Coronary artery (tissue), 2 donors: ENCODE results near the gene ACAP3.
"Not testable (repeated sequence)": the region's sequence is repeated elsewhere in the genome, so short reads cannot be mapped to it uniquely, and the experiment has no call there.

ENCODE experiments used
- DNase-seq: peaks from one replicate; pipeline ENCODE4 v3.0.0-alpha.2; 2017; ENCODE audit warnings: low spot score
- H3K27ac ChIP-seq, 2 donors: fragments of 200-600 bp; sonication (generic); one replicate each; pipeline ENCODE4 v1.5.1; 2016 to 2019
- H3K4me3 ChIP-seq: fragments of 200-600 bp; sonication (generic); 2 replicates; pipeline ENCODE4 v1.5.1; 2016; ENCODE audit warnings: mild to moderate bottlenecking, moderate library complexity
- TF ChIP-seq, protein P1 (sequence below): fragments of 200-600 bp; sonication (generic); IDR thresholded peaks from one replicate; pipeline ENCODE4 v1.5.1; 2019; ENCODE audit warnings: antibody characterized with exemption

The ACAP3 gene

DNA sequence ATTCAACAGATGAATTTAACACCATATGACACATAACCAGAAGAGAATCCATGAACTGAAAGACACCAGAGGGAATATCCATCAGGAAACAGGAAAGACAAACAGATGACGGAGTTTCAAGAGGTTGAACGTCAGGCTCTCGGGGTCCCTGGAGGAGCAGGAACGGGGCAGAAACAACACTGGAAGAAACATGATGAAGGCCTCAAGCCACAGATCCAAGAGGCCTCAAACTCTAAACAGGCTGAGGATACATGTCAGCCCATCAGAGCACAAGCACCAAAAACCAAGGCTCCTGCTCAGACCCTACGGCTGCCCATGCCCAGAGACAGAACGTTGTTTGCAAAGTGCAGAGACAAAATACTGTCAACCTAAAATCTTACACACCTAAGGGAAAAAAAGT, 9.7 kb upstream of the ACAP3 start:
- TF ChIP-seq, protein P1, sequence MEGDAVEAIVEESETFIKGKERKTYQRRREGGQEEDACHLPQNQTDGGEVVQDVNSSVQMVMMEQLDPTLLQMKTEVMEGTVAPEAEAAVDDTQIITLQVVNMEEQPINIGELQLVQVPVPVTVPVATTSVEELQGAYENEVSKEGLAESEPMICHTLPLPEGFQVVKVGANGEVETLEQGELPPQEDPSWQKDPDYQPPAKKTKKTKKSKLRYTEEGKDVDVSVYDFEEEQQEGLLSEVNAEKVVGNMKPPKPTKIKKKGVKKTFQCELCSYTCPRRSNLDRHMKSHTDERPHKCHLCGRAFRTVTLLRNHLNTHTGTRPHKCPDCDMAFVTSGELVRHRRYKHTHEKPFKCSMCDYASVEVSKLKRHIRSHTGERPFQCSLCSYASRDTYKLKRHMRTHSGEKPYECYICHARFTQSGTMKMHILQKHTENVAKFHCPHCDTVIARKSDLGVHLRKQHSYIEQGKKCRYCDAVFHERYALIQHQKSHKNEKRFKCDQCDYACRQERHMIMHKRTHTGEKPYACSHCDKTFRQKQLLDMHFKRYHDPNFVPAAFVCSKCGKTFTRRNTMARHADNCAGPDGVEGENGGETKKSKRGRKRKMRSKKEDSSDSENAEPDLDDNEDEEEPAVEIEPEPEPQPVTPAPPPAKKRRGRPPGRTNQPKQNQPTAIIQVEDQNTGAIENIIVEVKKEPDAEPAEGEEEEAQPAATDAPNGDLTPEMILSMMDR, result no peak
- peak overlapping the region; percentile 39 to 55 for H3K27ac ChIP-seq

DNA sequence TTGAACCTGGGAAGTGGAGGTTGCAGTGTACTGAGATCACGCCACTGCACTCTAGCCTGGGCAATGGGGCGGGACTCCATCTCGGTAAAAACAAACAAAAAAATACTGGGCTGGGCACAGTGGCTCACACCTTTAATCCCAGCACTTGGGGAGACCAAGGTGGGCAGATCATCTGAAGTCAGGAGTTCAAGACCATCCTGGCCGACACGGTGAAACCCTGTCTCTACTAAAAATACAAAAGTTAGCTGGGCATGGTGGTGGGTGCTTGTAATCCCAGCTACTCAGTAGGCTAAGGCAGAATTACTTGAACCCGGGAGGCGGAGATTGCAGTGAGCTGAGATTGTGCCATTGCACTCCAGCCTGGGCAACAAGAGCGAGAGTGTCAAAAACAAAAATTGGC, 8.5 kb upstream of the ACAP3 start:
- H3K27ac ChIP-seq, result not testable (repeated sequence)

More for the DNA sequence above, 9.7 kb upstream of the ACAP3 start:
- H3K4me3 ChIP-seq, result no peak overlapping the region
- no peak for DNase-seq

DNA sequence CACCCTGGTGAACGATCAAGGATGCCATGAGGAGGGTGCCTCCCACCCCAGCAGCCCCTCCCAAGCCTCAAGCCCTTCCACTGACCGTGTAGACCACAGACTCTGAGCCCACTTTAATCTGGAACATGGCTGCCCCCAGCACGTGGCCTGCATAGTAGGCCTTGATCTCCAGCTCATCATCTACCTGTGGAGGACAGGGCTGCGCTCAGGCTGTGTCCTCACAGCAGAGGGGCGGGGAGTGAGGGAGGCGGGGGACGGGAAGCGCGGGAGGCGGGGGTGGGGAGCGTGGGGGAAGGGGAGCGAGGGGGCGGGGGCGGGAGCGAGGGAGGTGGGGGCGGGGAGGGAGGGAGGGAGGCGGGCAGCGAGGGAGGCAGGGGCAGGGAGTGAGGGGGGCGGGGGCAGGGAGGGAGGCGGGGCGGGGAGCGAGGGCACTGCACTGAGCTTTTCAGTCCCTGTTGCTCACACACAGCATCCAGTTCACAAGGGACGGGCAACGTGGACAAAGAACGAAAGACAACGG, 7.8 kb upstream of the ACAP3 start:
- Histone ChIP-seq H3K27ac (peak overlapping the region in 1 of 2 donors; percentile 7), H3K4me3 (no peak overlapping the region)
- DNase-seq, result no peak
- TF ChIP-seq, protein P1, result no peak

More for the DNA sequence above, 8.5 kb upstream of the ACAP3 start:
- DNase-seq, H3K4me3 ChIP-seq: not testable (repeated sequence)

DNA sequence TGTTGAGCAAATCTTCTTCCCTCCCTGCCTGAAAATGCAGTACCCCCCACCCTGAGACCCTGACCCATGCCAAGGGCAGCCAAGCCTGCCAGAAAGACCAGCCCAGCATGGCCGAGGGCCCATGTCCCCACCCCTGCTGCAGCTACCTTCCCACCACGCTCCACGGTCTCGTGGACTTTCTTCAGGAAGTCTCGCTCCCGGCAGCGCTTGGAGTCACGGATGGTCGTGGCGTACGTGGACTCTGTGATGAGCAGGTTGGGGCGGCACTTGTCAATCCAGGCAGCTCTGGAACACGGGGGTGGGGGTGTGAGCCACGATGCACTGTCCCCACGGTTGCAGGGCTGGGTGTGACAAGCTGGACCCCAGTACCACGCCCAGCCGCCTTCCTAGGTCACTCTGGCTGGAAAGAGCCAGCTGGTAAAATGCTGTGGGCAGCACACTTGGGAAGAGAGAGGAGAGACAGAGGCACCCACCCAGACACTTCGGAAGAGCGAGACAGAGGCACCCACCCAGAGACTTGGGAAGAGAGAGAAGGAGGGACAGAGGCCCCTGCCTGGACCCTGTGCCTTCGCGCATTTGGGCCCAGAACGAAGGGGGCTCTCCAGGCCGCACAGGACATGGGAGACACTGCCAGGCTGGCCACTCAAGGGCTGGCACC, 7.1 kb upstream of the ACAP3 start:
- DNase-seq, result no peak
- Histone ChIP-seq H3K4me3 (no peak overlapping the region), H3K27ac (no peak overlapping the region)
- TF ChIP-seq, protein P1, result no peak

DNA sequence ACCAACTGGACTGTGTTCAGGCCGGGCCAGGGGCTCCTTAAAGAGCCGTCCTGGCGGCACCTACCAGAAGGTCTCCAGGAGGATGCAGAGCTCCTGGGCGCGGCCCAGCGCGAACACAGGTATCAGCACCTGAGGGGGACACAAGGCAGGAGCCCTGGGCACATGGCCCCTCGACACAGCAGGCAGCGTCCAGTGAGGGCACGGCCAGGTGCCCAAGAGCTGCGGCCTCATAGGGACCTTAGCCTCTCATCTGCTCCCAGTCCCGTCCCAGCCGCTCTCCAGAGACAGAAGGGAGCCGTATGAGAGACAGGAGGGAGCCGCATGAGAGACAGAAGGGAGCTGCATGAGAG, 6.5 kb upstream of the ACAP3 start:
- H3K4me3 ChIP-seq, result no peak overlapping the region
- TF ChIP-seq, protein P1, result no peak
- DNase-seq, result no peak
- no peak overlapping the region for H3K27ac ChIP-seq

DNA sequence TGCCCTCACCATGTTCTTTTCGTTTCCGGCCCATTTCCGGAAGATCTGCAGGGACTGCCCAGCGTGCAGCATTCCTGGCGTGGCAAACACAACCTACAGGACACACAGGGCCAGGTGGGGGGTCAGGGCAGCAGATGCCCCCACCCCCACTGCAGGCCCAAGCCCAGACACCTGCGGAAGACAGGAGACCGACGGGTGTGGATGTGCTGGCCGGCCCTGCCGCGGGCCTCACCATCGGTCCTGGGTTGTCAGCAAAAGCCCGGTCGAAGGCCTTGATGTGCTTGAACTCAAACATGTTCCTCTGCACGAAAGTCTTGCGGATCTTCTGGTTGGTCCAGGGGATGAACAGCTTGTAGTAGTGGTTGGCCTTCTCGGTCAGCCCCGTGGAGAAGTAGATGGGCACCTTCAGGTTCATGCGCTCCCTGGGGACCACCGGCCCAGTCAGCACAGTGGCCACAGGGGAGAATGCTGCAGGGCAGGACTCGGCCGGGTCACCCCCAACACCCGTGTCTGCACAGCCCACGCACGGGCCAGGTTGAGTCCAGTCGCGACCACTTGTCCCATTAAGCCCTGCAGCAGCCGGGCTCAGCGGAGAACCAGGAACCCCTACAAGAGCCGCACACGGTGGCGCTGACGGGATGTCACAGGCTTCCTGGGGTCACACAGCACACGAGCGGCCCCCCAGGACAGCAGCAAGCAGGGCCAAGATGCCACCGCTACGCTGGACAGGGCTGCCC, 5.9 kb upstream of the ACAP3 start:
- TF ChIP-seq, protein P1, result no peak
- H3K27ac ChIP-seq, result no peak overlapping the region
- no peak overlapping the region for H3K4me3 ChIP-seq

DNA sequence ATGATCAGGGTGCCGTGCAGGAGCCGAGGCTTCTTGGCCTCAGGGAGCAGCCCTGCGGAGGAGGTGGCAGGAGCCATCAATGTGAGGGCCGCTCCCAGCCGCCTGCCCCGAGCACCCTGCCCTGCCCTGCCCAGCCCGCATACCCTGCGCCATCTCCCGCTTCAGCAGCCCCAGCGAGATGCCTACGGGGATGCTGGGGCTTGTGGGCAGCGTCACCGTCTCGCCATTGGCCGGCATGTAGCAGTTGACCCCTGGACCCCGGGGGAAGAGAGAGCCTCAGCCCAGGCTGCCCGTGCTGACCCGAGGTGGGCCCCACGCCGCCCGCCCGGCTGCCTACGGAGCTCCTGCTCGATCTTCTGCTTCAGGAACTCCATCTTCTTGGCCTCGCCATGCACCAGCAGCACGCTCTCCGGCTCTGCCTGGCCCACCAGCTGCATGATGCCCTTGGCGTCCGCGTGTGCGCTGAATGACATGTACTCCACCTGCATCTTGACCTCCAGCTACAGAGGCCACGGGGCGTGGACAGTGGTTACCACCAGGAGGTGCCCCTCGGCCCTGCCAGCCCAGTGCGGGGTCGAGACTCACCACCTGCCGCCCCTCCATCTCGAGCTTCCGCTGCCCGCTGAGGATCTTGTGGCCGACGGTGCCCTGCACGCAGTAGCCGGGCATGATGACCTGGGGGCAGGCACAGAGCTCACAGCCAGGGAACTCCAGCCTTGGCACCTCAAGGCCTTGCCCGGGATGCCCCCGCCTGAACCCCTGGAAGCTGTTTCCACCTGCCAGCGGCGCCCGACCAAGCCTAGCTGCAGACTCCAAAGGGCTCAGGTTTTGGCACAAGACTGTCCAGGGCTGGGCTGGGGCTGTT, 5.0 kb upstream of the ACAP3 start:
- TF ChIP-seq, protein P1, result no peak
- Histone ChIP-seq H3K27ac (no peak overlapping the region), H3K4me3 (no peak overlapping the region)
- no peak for DNase-seq

More for the DNA sequence above, 5.9 kb upstream of the ACAP3 start:
- no peak for DNase-seq
